ENCODE results near the gene LANCL1.
A peak's percentile ranks its signal among the peaks of the same experiment; 100 is the strongest.
"Not testable (repeated sequence)": the region's sequence is repeated elsewhere in the genome, so short reads cannot be mapped to it uniquely, and the experiment has no call there.

Gene LANCL1

DNA sequence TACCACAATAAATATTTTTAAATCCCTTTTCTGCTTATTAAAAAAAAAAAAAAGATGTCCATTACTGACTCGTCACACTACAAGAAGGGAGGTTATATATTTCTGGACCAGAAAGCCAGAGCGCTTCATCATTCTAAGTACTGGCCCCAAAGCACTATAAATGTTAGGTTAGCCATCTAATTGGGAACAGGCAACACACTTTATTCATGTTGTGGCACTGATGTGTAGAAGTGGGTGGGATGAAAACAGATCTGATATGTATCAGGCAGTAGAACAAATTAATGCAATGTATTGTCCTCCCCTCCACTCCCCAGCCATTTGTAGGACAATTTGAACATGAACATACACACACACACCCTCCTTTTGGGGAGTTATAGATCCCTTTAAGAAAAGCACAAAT is 24.4 kb downstream of the LANCL1 start:
- no peak for DNase-seq (ENCODE audit: low read depth, low spot score)
- in situ Hi-C loops (cut with HindIII; ENCODE audit: low sequenced_read_pairs), result no loop called here
- TF ChIP-seq, protein P1, sequence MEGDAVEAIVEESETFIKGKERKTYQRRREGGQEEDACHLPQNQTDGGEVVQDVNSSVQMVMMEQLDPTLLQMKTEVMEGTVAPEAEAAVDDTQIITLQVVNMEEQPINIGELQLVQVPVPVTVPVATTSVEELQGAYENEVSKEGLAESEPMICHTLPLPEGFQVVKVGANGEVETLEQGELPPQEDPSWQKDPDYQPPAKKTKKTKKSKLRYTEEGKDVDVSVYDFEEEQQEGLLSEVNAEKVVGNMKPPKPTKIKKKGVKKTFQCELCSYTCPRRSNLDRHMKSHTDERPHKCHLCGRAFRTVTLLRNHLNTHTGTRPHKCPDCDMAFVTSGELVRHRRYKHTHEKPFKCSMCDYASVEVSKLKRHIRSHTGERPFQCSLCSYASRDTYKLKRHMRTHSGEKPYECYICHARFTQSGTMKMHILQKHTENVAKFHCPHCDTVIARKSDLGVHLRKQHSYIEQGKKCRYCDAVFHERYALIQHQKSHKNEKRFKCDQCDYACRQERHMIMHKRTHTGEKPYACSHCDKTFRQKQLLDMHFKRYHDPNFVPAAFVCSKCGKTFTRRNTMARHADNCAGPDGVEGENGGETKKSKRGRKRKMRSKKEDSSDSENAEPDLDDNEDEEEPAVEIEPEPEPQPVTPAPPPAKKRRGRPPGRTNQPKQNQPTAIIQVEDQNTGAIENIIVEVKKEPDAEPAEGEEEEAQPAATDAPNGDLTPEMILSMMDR (IDR thresholded peaks at IDR 0.05; ENCODE audit: low read depth, low read length), result no peak
- H3K4me3 ChIP-seq (ENCODE audit: low read depth, low read length), result no peak overlapping the region

DNA sequence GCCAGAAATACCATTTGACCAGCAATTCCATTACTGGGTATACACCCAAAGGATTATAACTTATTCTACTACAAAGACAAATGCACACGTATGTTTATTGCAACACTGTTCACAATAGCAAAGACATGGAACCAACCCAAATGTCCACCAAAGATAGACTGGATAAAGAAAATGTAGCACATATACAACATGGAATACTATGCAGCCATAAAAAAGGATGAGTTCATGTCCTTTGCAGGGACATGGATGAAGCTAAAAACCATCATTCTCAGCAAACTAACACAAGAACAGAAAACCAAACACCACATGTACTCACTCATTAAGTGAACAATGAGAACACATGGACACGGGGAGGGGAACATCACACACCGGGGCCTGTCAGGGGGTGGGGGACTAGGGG is 25.6 kb downstream of the LANCL1 start:
- in situ Hi-C loops (cut with HindIII; ENCODE audit: low sequenced_read_pairs); DNase-seq (ENCODE audit: low read depth, low spot score); H3K4me3 ChIP-seq (ENCODE audit: low read depth, low read length): not testable (repeated sequence)

DNA sequence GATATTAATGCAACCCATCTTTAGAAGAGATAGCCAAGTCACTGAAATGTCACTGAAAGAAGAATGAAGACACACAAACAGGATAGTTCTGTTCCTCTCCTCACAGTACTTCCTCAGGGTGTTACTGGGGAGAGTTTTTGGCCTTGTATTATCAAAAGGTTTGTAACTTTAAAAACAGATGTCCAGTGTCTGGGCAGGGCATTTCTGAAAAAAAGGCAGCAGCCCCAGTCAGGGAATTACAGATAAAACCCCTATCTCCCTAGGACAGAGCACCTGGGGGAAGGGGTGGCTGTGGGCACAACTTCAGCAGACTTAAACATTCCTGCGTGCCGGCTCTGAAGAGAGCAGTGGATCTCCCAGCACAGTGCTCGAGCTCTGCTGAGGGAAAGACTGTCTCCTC is 30.8 kb downstream of the LANCL1 start:
- H3K4me3 ChIP-seq (ENCODE audit: low read depth, low read length), result no peak overlapping the region
- no peak for DNase-seq (ENCODE audit: low read depth, low spot score)
- in situ Hi-C loops (cut with HindIII; ENCODE audit: low sequenced_read_pairs), result no loop called here
- TF ChIP-seq, protein P1 (IDR thresholded peaks at IDR 0.05; ENCODE audit: low read depth, low read length), result no peak

DNA sequence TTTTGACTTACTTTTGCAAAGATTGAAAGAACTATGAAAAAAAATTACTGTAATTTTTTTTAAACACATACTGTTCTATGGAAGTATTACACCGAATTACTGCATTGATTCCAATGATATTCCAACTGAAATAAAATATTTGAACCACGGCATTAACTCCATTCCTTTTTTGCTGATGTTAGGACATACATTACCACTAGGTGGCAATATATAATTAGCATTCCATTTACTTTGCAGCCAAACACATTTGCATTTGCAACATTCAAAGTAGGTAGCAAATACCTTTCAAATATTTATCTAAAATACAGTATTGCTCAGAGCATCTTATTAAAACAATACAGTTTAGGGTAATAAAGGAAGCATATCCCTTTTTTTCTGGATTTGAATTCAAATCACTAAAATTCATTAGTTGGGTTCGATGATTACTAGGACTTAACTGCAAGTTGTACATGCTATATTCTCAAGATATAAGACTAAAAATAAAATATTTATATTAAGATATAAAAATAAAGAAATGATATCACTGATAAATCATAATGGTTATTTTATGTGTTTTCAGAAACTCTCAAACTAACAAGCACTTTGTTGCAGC is 31.3 kb downstream of the LANCL1 start:
- no peak overlapping the region for H3K4me3 ChIP-seq (ENCODE audit: low read depth, low read length)
- TF ChIP-seq, protein P1 (IDR thresholded peaks at IDR 0.05; ENCODE audit: low read depth, low read length), result peak; percentile 63
- DNase-seq (ENCODE audit: low read depth, low spot score), result peak; percentile 36
- in situ Hi-C loops (cut with HindIII; ENCODE audit: low sequenced_read_pairs), result no loop called here

DNA sequence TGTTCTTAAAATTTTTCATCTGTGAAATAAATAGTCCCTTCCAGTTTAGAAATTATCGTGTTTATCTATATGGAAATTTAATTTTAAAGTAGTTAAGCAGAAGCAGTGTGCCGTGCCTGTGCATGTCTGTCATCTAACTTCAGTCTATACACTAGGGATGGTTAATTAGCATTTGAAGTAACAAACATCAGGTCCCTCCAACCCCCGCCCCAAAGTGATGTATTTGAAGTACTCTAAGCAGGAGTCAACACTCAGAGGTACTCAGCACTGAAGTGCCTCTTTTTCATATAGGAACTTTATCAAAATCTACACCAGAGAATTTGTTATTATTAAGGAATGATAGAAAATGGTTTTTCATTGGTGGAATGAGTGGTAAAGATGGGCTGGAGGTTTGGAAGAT is 33.0 kb downstream of the LANCL1 start:
- TF ChIP-seq, protein P1 (IDR thresholded peaks at IDR 0.05; ENCODE audit: low read depth, low read length), result no peak
- no peak for DNase-seq (ENCODE audit: low read depth, low spot score)
- in situ Hi-C loops (cut with HindIII; ENCODE audit: low sequenced_read_pairs), result no loop called here
- H3K4me3 ChIP-seq (ENCODE audit: low read depth, low read length), result no peak overlapping the region

DNA sequence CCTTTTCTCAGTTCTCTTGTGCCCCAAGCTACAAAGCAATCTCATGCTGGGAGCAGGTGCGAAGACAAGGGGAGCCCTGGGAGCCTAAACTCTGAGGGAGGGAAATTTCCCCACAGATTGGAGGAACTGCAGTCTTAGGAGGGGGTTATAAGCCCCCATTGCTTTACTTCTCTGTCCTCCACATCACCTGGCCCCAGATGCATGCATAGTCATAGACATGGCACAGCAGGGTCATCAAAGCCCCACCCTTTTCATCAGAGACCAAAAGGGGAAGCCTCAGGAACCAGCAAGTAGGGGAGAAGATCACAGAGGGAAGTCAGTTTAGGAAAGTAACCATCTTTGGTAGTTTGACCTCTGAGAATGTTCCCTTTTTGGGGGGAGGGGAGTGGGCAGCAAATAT is 33.7 kb downstream of the LANCL1 start:
- DNase-seq (ENCODE audit: low read depth, low spot score), result no peak
- TF ChIP-seq, protein P1 (IDR thresholded peaks at IDR 0.05; ENCODE audit: low read depth, low read length), result no peak
- no peak overlapping the region for H3K4me3 ChIP-seq (ENCODE audit: low read depth, low read length)
- in situ Hi-C loops (cut with HindIII; ENCODE audit: low sequenced_read_pairs), result no loop called here

DNA sequence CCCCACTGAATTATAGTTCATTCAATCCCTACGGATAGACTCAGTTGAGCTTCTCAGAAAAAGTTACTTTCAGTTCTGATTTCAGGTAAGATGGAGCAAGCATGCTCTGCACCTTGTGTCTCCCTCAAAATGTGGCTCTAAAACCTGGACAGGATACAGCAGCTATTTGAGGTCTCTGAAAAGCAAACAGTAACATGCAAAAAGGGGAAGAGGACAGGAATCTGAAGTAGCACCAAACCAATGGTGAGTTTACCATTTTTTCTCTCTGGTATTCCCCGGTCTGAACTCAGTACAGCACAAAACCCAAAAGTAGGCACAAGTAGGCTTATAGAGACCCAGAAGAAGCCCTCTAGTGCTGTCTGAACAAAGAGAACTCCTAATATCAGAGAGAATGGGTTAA is 34.1 kb downstream of the LANCL1 start:
- H3K4me3 ChIP-seq (ENCODE audit: low read depth, low read length), result no peak overlapping the region
- DNase-seq (ENCODE audit: low read depth, low spot score), result no peak
- in situ Hi-C loops (cut with HindIII; ENCODE audit: low sequenced_read_pairs), result no loop called here
- TF ChIP-seq, protein P1 (IDR thresholded peaks at IDR 0.05; ENCODE audit: low read depth, low read length), result no peak
